ENCODE data around the gene CHPF.

GRCh38 chr2:219492575-219492974 lies 51.0 kb downstream of the CHPF start:
- TF ChIP-seq CTCF (IDR thresholded peaks at IDR 0.05 in 4 of 5, conservative IDR thresholded peaks at IDR 0.05 in 1 of 5): no peak
- no peak for TF ChIP-seq POLR2A (IDR thresholded peaks at IDR 0.05)

Data from gastrocnemius medialis (tissue), 4 donors.